ENCODE measurements around the gene RPL12.

DNA sequence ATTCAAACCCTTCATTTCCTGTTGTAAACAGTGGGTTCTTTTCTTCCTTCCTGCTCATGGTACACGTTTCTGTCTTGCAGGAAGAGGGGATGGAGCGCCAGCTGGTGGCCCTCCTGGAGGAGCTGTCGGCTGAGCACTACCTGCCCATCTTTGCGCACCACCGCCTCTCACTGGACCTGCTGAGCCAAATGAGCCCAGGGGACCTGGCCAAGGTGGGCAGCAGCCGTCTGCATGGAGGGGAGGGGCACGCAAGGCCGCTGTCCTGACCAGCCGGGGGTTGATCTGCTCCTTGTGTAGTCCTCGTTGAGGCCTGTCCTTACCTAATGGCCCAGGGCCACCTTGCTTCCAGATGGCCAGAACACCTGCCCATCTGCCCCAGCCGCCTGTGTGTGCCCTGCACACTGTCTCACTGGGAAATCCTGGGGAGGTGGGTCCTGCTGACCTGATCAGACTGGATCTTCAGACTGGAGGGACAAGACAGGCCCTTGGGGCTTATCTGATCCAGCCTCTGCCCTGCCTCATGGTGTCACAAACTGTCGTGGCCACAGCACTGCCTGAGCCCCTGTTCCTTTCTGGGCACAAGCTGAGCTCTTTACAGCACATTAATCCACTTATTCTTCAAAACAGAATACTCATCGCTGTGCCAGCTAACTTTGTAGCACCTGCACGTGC, 44.8 kb upstream of the RPL12 start:
- no peak for TF ChIP-seq CHD4 (IDR thresholded peaks at IDR 0.05; ENCODE audit: borderline replicate concordance)
- TF ChIP-seq MYC (IDR thresholded peaks at IDR 0.05; ENCODE audit: borderline replicate concordance, low read length): no peak
- TF ChIP-seq, protein P1, sequence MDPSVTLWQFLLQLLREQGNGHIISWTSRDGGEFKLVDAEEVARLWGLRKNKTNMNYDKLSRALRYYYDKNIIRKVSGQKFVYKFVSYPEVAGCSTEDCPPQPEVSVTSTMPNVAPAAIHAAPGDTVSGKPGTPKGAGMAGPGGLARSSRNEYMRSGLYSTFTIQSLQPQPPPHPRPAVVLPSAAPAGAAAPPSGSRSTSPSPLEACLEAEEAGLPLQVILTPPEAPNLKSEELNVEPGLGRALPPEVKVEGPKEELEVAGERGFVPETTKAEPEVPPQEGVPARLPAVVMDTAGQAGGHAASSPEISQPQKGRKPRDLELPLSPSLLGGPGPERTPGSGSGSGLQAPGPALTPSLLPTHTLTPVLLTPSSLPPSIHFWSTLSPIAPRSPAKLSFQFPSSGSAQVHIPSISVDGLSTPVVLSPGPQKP (IDR thresholded peaks at IDR 0.05; ENCODE audit: low read depth, low read length): no peak
- no peak for TF ChIP-seq JUN (IDR thresholded peaks at IDR 0.05)

Measured in A549 (cell line).